ENCODE results near the gene PIK3CB.

- TF ChIP-seq CTCF (IDR thresholded peaks at IDR 0.05; ENCODE audit: low read depth, low read length, missing input control) (no peak), ZBTB33 (IDR thresholded peaks at IDR 0.05) (no peak), GABPA (IDR thresholded peaks at IDR 0.05 in 1 of 2, conservative IDR thresholded peaks at IDR 0.05 in 1 of 2) (no peak), SP1 (IDR thresholded peaks at IDR 0.05) (no peak), JUND (IDR thresholded peaks at IDR 0.05) (no peak), TAF1 (conservative IDR thresholded peaks at IDR 0.05) (no peak), MAX (IDR thresholded peaks at IDR 0.05) (no peak), HNF4G (IDR thresholded peaks at IDR 0.05) (no peak), RXRA (IDR thresholded peaks at IDR 0.05) (no peak), RAD21 (IDR thresholded peaks at IDR 0.05) (no peak), YY1 (IDR thresholded peaks at IDR 0.05) (no peak)
These were observed 109.6 kb downstream of the PIK3CB start for GRCh38 chr3:138725116-138725515.

Data from liver (tissue), 3 donors.